Measurements from ENCODE around the gene CYB561.

CYB561 gene

GRCh38 chr17:63452046-63452961, 6.2 kb upstream of the CYB561 start:
- in situ Hi-C loops (cut with MboI; ENCODE audit: low sequenced_read_pairs): no loop called here

- in situ Hi-C loops (cut with MboI; ENCODE audit: low sequenced_read_pairs): no loop called here
These were observed 5.0 kb upstream of the CYB561 start for GRCh38 chr17:63451150-63451549.

- in situ Hi-C loops (cut with MboI; ENCODE audit: low sequenced_read_pairs): no loop called here
These were observed 4.4 kb upstream of the CYB561 start for GRCh38 chr17:63450551-63450950.

- in situ Hi-C loops (cut with MboI; ENCODE audit: low sequenced_read_pairs): loop anchor here (25.0 kb wide), 1 partner anchor 389 kb away; the partner anchor contains the start of genes FTSJ3, PSMC5 and SMARCD2
These were observed 2.5 kb upstream of the CYB561 start for GRCh38 chr17:63448655-63449054.

GRCh38 chr17:63447471-63448009, 1.4 kb upstream of the CYB561 start:
- in situ Hi-C loops (cut with MboI; ENCODE audit: low sequenced_read_pairs): loop anchor here (25.0 kb wide), 1 partner anchor 390 kb away; the partner anchor contains the start of genes FTSJ3, PSMC5 and SMARCD2

- in situ Hi-C loops (cut with MboI; ENCODE audit: low sequenced_read_pairs): loop anchor here (25.0 kb wide), 1 partner anchor 390 kb away; the partner anchor contains the start of genes FTSJ3, PSMC5 and SMARCD2
These were observed 806 bp upstream of the CYB561 start for GRCh38 chr17:63446753-63447470.

- in situ Hi-C loops (cut with MboI; ENCODE audit: low sequenced_read_pairs): loop anchor here (25.0 kb wide), 1 partner anchor 392 kb away; the partner anchor contains the start of genes FTSJ3, PSMC5 and SMARCD2
These were observed 544 bp downstream of the CYB561 start for GRCh38 chr17:63445571-63445953.

- in situ Hi-C loops (cut with MboI; ENCODE audit: low sequenced_read_pairs): loop anchor here (25.0 kb wide), 1 partner anchor 392 kb away; the partner anchor contains the start of genes FTSJ3, PSMC5 and SMARCD2
These were observed 1.0 kb downstream of the CYB561 start for GRCh38 chr17:63445065-63445464.

- in situ Hi-C loops (cut with MboI; ENCODE audit: low sequenced_read_pairs): loop anchor here (25.0 kb wide), 1 partner anchor 393 kb away; the partner anchor contains the start of genes FTSJ3, PSMC5 and SMARCD2
These were observed 1.6 kb downstream of the CYB561 start for GRCh38 chr17:63444457-63444856.

- in situ Hi-C loops (cut with MboI; ENCODE audit: low sequenced_read_pairs): loop anchor here (25.0 kb wide), 1 partner anchor 394 kb away; the partner anchor contains the start of genes FTSJ3, PSMC5 and SMARCD2
These were observed 3.1 kb downstream of the CYB561 start for GRCh38 chr17:63443053-63443452.

GRCh38 chr17:63442549-63443035, 3.5 kb downstream of the CYB561 start:
- in situ Hi-C loops (cut with MboI; ENCODE audit: low sequenced_read_pairs): loop anchor here (25.0 kb wide), 1 partner anchor 395 kb away; the partner anchor contains the start of genes FTSJ3, PSMC5 and SMARCD2

- in situ Hi-C loops (cut with MboI; ENCODE audit: low sequenced_read_pairs): loop anchor here (25.0 kb wide), 1 partner anchor 395 kb away; the partner anchor contains the start of genes FTSJ3, PSMC5 and SMARCD2
These were observed 4.0 kb downstream of the CYB561 start for GRCh38 chr17:63442074-63442473.

- in situ Hi-C loops (cut with MboI; ENCODE audit: low sequenced_read_pairs): loop anchor here (25.0 kb wide), 1 partner anchor 396 kb away; the partner anchor contains the start of genes FTSJ3, PSMC5 and SMARCD2
These were observed 4.5 kb downstream of the CYB561 start for GRCh38 chr17:63441654-63442053.

GRCh38 chr17:63440770-63441335, 5.3 kb downstream of the CYB561 start:
- in situ Hi-C loops (cut with MboI; ENCODE audit: low sequenced_read_pairs): loop anchor here (25.0 kb wide), 1 partner anchor 396 kb away; the partner anchor contains the start of genes FTSJ3, PSMC5 and SMARCD2

GRCh38 chr17:63440127-63440769, 5.9 kb downstream of the CYB561 start:
- in situ Hi-C loops (cut with MboI; ENCODE audit: low sequenced_read_pairs): loop anchor here (25.0 kb wide), 1 partner anchor 397 kb away; the partner anchor contains the start of genes FTSJ3, PSMC5 and SMARCD2

GRCh38 chr17:63439687-63440086, 6.4 kb downstream of the CYB561 start:
- in situ Hi-C loops (cut with MboI; ENCODE audit: low sequenced_read_pairs): loop anchor here (10.0 to 25.0 kb wide), 2 partner anchors 165 to 398 kb away; partner anchors contain the start of genes FTSJ3, PSMC5, SMARCD2 and TACO1

GRCh38 chr17:63438092-63439051, 7.7 kb downstream of the CYB561 start:
- in situ Hi-C loops (cut with MboI; ENCODE audit: low sequenced_read_pairs): loop anchor here (10.0 to 25.0 kb wide), 2 partner anchors 166 to 399 kb away; partner anchors contain the start of genes FTSJ3, PSMC5, SMARCD2 and TACO1
